ENCODE results near the gene GIGYF2. TPM values are rescaled to one million over a fixed set of nuclear protein-coding genes. Genes with fewer than 3 reads are reported as not detected.

Gene GIGYF2
- total and polyA plus RNA-seq, 2 of the 13 experiments (the other 11 are each of a cell fraction or from before 2014, with no cell fraction given): 44.9 to 73.5 TPM

- TF ChIP-seq KLF12 (CRISPR knock-in tag; IDR thresholded peaks at IDR 0.05; ENCODE audit: borderline replicate concordance): no peak
- TF ChIP-seq ZNF775 (CRISPR knock-in tag; IDR thresholded peaks at IDR 0.05; ENCODE audit: borderline replicate concordance): no peak
- peak; percentile 37; the same call in 1 of the 2 replicates for TF ChIP-seq PPARG (CRISPR knock-in tag; conservative IDR thresholded peaks at IDR 0.05)
- TF ChIP-seq ZNF614 (CRISPR knock-in tag; IDR thresholded peaks at IDR 0.05; ENCODE audit: borderline replicate concordance): no peak
- no peak for TF ChIP-seq ZNF790 (CRISPR knock-in tag; IDR thresholded peaks at IDR 0.05; ENCODE audit: borderline replicate concordance)
- 0 out of 2 replicates have a peak, but pooled peaks have one; percentile 69 for TF ChIP-seq ZNF720 (CRISPR knock-in tag; IDR thresholded peaks at IDR 0.05)
- TF ChIP-seq MAFG (CRISPR knock-in tag; IDR thresholded peaks at IDR 0.05): no peak
- TF ChIP-seq DMTF1 (CRISPR knock-in tag; IDR thresholded peaks at IDR 0.05): no peak
- 0 out of 2 replicates have a peak, but pooled peaks have one; percentile 50 for TF ChIP-seq ZNF276 (CRISPR knock-in tag; IDR thresholded peaks at IDR 0.05; ENCODE audit: low read depth)
- no peak for TF ChIP-seq E2F2 (CRISPR knock-in tag; IDR thresholded peaks at IDR 0.05; ENCODE audit: borderline replicate concordance)
- no peak for TF ChIP-seq MZF1 (CRISPR knock-in tag; IDR thresholded peaks at IDR 0.05; ENCODE audit: borderline replicate concordance)
- no peak for TF ChIP-seq ZNF180 (CRISPR knock-in tag; IDR thresholded peaks at IDR 0.05; ENCODE audit: borderline replicate concordance, low read depth)
- no peak for TF ChIP-seq DDIT3 (CRISPR knock-in tag; IDR thresholded peaks at IDR 0.05)
- no peak for TF ChIP-seq ZNF337 (CRISPR knock-in tag; IDR thresholded peaks at IDR 0.05; ENCODE audit: borderline replicate concordance, low read depth)
- TF ChIP-seq JUND (CRISPR knock-in tag; IDR thresholded peaks at IDR 0.05): peak; percentile 97
- no peak for TF ChIP-seq KLF9 (CRISPR knock-in tag; IDR thresholded peaks at IDR 0.05; ENCODE audit: low read depth)
- TF ChIP-seq ZNF800 (CRISPR knock-in tag; IDR thresholded peaks at IDR 0.05): no peak
- TF ChIP-seq POLR2A (IDR thresholded peaks at IDR 0.05; ENCODE audit: insufficient read depth in 1 of 2, low read depth in 2 of 2, low read length in 2 of 2): peak; percentile 44 to 58; a peak in 1 of 4 replicates
- no peak for TF ChIP-seq KDM3A (CRISPR knock-in tag; IDR thresholded peaks at IDR 0.05; ENCODE audit: low read depth)
- peak; percentile 51; the same call in 1 of the 2 replicates for TF ChIP-seq PHF21A (CRISPR knock-in tag; IDR thresholded peaks at IDR 0.05)
- TF ChIP-seq ERF (CRISPR knock-in tag; IDR thresholded peaks at IDR 0.05): peak; percentile 54
- TF ChIP-seq TGIF2 (CRISPR knock-in tag; IDR thresholded peaks at IDR 0.05): no peak; the same call in none of the 2 replicates
- TF ChIP-seq TEAD3 (CRISPR knock-in tag; optimal IDR thresholded peaks at IDR 0.05; ENCODE audit: borderline replicate concordance): peak; percentile 88
- no peak for TF ChIP-seq TP53 (CRISPR knock-in tag; conservative IDR thresholded peaks at IDR 0.05)
Observed at GRCh38 chr2:232860593-232861241, 163.6 kb downstream of the GIGYF2 start (continued).
